Measurements from ENCODE around the gene SUPT4H1. TPM values are rescaled to one million over a fixed set of nuclear protein-coding genes. Genes with fewer than 3 reads are reported as not detected.
"Not testable (repeated sequence)": the region's sequence is repeated elsewhere in the genome, so short reads cannot be mapped to it uniquely, and the experiment has no call there.

Gene SUPT4H1
- total and polyA plus RNA-seq, 9 of the 15 experiments (the other 6 are each of a cell fraction or from before 2014, with no cell fraction given), result 62.1 to 320 (median 117) TPM

GRCh38 chr17:58341136-58341860 is 10.7 kb downstream of the SUPT4H1 start:
- peak; percentile 55 for TF ChIP-seq BCOR (IDR thresholded peaks at IDR 0.05)
- TF ChIP-seq RBM25 (IDR thresholded peaks at IDR 0.05; ENCODE audit: low read depth, low read length, severe bottlenecking), result peak; percentile 6
- peak; percentile 96 for TF ChIP-seq ZNF121 (CRISPR knock-in tag; conservative IDR thresholded peaks at IDR 0.05)
- 0 out of 4 replicates have a peak, but pooled peaks of 1 of the 2 experiments have one; percentile 18 for TF ChIP-seq MLLT1 (IDR thresholded peaks at IDR 0.05)
- BruUV-seq (replicated peaks); ATAC-seq; DNase-seq (ENCODE audit: extremely low read depth in 1 of 4, low spot score in 3 of 4); H2AFZ ChIP-seq (ENCODE audit: low read depth, low read length); in situ Hi-C loops (cut with MboI); FAIRE-seq; CTCF ChIA-PET (ENCODE audit: low intra/inter-chr PET ratio); H3K4me3 ChIP-seq; H3K27me3 ChIP-seq (ENCODE audit: control insufficient read depth in 2 of 2, insufficient read depth in 2 of 2, low read length in 2 of 2); H4K20me1 ChIP-seq (replicated peaks; ENCODE audit: control insufficient read depth, insufficient read depth, low read length); intact Hi-C loops (cut with micrococcal nuclease); H3K9me1 ChIP-seq (ENCODE audit: control insufficient read depth, insufficient read depth, low read length); H3K9me3 ChIP-seq (replicated peaks; ENCODE audit: control insufficient read depth, insufficient read depth, low read depth, low read length): not testable (repeated sequence)
- peaks cover 33 to 37% of the 10 kb centered on the region in 2 experiments for H3K4me1 ChIP-seq (replicated peaks in 1 of 2; ENCODE audit: control insufficient read depth in 2 of 2, insufficient read depth in 2 of 2, low read length in 2 of 2)
- peaks cover 43% of the 10 kb centered on the region; the same call in 2 of the 3 replicates for H3K36me3 ChIP-seq (ENCODE audit: control insufficient read depth, insufficient read depth, low read length)
- H3K27ac ChIP-seq (ENCODE audit: extremely low read depth, low read depth, low read length), result peak overlapping the region; percentile 99; the same call in 2 of the 3 replicates
- H3K9ac ChIP-seq (ENCODE audit: insufficient read depth in 1 of 2, low read depth in 2 of 2, low read length in 2 of 2), result peak overlapping the region in 1 of 2 experiments; percentile 100; a peak in 2 of 4 replicates
- WGBS (ENCODE audit: insufficient coverage, low coverage, missing lambda C conversion rate), result 66% methylated on average over 10 of the region's 11 CpGs
- POLR2A ChIA-PET, result interaction anchor here (0.8 to 10.4 kb wide), 7 partner anchors 9 to 258 kb away, joined by 3 to 257 read pairs (median 4); partner anchors contain the start of genes DYNLL2, RNF43 and SUPT4H1
- H3K79me2 ChIP-seq (ENCODE audit: control insufficient read depth, insufficient read depth, low read length), result peaks cover 57% of the 10 kb centered on the region
- peak overlapping the region; percentile 59 for H3K4me2 ChIP-seq (ENCODE audit: insufficient read depth, low read length)
